ENCODE results near the gene MINPP1.
"Not testable (repeated sequence)": the region's sequence is repeated elsewhere in the genome, so short reads cannot be mapped to it uniquely, and the experiment has no call there.

Gene MINPP1

DNA sequence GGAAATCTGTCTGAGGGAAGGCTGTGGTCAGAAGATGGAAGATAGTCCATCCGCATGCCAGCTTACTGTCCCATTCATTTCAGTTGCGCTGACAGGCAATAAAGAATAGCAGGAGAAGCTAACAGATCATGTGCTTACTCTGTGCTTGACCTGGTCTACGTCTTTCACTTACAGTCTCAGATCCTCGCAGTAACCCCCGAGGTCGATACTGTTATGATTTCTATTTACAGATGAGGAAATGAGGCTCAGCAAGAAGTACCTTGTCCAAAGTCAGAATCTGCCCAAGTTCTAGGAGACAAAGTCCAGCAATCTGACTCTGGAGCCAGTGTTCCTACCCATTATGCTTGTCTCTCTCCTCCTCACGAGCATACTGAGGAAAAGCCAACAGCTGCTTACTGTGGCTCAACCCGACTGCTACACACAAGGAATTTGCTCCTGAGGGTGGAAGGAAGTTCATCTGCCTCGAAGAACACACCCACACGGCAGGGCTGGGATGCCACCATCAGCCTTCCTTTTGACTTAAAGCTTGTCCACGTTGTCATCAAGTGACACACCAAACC is 74.2 kb downstream of the MINPP1 start:
- no peak for DNase-seq

DNA sequence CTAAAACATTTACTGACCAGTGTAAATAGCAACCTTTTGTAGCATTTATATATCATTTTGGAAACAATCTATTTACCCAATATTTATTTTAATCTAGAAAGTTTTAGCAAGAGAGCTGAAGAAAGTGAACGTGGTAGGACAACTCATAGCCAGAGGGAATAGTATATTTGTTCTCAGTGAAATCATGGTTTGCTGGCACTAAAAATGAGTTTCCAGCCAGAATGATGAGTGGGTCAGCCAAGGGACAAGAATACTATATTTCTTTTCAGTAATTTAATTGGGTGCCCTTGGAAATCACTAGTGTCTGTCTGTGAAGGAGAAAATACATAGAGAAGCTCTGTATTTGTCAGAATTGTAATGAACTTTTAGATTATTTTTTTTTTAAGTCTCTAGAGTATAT is 74.9 kb downstream of the MINPP1 start:
- no peak for DNase-seq

DNA sequence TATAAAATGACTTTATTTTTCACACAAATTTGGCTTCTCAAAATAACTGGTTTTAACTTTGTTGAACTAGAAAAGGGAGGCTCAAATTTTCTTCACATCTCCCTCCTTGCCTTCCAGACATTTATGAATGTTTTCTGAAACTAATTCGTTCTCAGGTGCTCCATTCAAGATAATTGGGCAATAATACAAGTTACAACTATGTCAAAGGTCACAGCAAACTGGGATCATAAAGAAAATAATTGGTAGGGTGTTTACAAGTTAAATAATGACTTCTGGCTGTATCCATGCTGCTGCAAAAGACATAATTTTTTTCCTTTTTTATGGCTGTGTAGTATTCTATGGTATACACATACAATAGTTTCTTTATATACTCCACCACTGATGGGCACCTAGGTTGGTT is 75.3 kb downstream of the MINPP1 start:
- DNase-seq, result no peak

DNA sequence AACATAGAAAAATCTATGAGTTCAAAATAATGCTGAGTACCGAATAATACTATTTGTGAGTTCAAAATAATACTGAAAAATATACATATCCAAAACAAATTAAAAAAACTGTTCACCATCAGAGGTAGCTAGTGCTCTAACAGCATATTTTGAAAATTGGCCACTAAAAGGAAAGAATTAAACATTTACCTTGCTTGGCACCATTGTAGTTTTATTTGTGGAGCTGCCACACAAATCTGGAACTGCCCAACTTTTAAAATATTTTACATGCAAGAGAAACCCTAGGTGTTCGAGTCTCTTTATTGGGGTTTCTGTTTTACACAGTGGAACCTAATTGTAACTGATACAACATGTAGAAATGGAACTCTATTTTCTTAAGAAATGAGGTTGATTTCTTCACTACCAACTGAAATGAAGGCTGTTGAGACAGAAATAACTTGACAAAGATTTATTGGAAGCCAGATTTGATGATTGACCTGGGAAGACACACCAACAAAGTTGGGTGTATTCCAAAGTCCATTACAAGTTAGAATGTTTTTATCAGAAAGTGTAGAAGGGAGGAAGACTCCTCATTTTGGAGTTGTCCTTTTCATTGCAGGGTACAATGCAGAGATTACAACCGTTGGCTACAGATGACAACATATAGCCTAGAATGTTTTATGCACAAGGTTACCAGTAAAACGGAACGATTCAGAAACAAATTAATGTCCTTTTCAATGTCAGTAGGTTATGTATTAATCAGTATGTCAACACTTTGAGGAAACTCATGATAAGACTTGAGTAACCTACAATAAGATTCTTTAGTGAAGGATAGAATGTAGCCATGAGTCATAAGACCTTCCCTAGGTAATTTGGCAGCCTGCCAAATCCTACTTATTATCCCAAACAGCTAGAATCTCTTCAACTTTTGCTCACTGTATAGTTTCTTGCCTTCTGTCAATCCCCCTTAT is 81.1 kb downstream of the MINPP1 start:
- no peak for DNase-seq

DNA sequence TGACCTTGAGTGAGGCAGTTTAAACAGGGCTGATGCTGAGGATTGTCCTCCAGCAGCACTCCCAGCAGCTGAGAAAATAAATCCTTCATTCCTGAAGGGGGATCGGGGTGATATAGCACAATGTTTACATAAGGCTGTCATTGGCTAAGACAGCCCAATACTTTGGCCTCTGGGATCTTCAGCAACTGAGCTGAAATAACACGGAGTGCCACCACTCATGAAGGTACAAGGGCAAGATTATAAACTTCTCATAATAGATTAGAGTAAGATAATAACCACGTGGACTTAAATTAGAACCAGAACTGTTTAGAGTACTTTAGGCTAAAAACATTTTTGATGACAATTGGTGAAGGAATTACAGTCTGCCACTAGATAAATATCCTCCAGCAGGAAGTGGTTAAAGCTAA is 85.0 kb downstream of the MINPP1 start:
- no peak for DNase-seq

DNA sequence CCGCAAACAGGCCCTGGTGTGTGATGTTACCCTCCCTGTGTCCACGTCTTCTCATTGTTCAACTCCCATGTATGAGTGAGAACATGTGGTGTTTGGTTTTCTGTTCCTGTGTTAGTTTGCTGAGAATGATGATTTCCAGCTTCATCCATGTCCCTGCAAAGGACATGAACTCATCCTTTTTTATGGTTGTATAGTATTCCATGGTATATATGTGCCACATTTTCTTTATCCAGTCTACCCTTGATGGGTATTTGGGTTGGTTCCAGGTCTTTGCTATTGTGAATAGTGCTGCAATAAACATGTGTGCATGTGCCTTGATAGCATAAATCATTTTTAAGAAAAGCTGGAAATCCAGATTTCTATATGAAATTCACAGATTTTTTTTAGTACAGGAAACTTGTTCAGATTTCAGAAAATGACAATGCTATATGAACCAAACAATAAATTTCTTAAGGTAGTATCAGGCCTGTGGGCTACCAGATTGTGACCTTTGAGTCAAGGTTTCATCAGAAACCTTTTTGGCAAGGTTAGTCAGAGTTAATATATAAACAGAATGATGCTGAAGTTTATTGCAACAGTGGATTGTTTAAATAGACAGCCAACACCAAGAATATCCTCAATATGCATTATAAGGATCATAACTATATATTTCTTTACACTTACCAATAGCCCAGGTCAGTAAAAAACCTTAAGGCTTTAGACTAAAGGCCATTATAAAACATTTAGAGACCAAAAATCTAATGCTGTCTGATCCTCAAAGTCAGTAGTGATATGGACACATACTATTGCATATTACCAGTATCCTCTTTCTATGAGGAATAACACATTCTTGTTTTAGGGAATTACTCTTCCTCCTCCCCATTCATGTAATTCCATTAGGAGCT is 86.3 kb downstream of the MINPP1 start:
- no peak for DNase-seq

DNA sequence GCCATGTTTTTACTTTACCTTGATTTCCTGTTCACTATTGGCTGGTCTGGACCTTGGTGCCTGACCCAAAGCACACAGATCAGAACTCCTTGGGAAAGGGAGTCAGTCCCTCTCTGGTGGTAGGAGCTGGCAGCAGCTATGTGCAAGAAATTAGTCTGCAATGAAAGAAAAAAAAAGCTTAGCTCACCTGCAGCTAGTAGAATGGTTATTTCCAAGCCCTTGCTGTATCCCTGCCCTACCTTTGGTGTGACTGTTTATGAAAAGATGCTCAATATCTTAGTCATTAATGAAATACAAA is 86.8 kb downstream of the MINPP1 start:
- no peak for DNase-seq

DNA sequence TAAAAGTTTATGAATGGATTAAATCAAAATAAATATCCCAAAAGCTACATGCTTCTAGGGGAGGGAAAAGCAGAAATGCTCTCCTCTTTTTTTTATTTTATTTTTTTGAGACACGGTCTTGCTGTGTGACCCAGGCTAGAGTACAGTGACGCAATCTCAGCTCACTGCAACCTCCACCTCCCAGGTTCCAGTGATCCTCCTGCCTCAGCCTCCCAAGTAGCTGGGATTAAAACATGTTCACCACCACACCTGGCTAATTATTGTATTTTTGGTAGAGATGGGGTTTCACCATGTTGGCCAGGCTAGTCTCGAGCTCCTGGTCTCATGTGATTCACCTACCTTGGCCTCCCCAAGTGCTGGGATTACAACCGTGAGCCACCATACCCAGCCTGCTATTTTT is 88.2 kb downstream of the MINPP1 start:
- not testable (repeated sequence) for DNase-seq

DNA sequence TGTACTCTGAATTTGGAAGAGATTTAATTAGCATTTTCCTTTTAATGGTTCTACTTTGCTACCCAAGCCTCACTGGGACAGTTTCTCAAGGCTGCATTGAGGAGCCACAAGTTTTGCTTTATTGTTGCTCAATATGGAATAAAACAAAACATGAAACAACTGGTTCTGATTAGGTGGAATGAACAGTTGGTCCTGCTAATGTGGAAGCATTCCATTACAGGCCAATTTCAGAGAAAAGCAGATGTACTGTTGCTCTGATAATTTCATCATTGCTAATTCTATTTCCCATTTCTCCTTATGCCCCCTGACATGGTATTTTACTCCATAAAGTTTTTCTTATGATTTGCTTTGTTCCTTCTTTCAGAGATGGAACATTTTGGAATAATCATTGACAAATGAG is 89.0 kb downstream of the MINPP1 start:
- DNase-seq, result no peak

DNA sequence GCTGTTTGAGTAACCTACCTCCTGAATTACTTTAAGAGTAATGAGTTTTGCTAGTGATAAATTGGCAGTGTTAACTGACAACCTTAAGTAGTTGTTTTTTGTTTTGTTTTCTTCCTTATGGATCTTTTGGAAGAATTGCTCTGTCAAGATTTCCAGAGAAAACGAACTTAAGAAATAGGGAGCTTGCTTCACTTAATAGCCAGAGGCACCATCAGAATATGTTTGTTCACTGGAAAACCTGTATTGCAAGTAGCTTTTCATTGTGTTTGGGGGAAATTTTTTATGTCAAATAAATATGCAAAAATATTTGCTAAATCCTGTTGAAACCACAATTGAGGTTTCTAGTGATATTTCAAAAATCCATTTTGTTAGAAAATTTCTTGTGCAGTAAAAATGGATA is 89.5 kb downstream of the MINPP1 start:
- no peak for DNase-seq

DNA sequence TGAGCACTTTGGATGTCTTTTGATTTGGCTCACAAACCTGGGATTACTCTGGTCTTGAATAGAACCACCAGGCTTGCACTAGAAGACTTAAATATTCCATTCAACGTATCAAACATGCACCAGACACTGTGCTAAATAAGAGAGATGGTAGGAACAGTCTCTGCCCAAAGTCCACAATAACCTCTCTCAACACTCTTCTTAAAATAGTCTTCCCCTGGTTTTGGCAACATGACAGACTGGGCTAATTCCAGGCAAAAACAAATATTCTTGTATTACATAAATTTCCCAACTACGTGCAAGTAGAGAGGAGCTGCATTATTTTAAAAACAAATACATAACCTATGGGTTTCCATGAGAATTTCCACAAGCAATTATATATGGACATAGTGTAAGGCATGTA is 90.2 kb downstream of the MINPP1 start:
- no peak for DNase-seq

DNA sequence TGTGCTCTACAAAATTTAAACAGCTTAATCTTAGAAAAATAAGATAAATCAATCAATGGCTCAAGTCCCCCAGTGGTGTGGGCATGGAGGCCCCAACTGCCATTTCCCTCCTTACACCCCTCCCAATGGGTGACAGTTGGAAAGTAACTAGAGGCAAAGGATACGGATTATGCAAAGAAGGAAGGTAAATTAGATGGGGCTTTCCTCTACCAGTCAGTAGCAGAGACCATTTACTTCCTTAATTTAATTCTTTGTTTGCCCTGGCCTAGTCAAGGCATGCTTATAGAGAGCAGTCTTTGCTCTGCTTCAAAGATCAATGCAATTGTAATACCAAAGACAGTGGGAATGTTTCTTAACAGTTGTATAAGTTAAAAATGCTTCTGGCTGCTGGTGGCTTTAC is 91.7 kb downstream of the MINPP1 start:
- DNase-seq, result no peak

DNA sequence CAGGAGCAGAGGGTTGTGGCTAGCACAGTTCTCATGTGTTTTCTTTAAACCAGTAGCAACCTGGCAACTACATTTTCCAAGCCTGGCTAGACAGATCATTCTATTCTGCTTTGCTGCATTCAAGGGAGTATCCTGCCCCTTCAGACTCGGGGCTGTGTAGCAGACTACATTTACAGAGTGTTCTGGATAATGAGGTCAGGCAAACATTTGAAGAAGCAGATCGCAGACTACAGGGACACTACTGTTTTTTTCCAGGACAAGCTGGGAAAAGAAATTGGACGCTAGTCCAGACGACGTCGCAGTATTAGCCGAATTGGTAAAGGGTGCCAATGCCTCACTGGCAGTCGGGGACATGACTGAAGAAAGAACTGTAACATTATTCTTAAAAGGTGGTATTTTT is 94.0 kb downstream of the MINPP1 start:
- no peak for DNase-seq

DNA sequence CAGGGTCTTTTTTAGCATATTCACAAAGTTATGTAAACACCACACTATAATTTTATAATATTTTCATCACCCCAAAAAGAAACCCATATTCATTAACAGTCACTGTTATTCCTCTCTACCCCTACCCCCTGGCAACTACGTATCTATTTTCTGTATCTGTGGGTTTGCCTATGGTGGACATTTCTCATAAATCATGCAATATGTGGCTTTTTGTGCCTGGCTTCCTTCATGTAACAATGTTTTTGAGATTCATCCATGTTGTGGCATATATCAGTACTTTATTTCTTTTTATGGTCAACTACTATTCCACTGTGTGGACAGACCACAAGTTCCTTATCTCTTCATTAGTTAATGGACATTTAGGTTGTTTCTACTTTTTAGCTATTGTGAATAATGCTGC is 95.9 kb downstream of the MINPP1 start:
- DNase-seq, result no peak

Data from activated naive CD4-positive, alpha-beta T cell (primary cell).